Endothelial cell (in vitro differentiated cells): ENCODE results near the gene PAFAH1B1. TPM values are rescaled to one million over a fixed set of nuclear protein-coding genes. Genes with fewer than 3 reads are reported as not detected.

ENCODE experiments used
- DNase-seq: peaks from one replicate; pipeline ENCODE4 v3.0.0; 2021; ENCODE audit warnings: low spot score
- H3K27ac Mint-ChIP-seq: one replicate; pipeline ENCODE4 v1.8.0; 2021; ENCODE audit warnings: mixed read lengths, inconsistent platforms; ENCODE audit not compliant: unreplicated experiment
- H3K27me3 Mint-ChIP-seq: one replicate; pipeline ENCODE4 v1.8.0; 2021; ENCODE audit warnings: mild to moderate bottlenecking, moderate library complexity, mixed read lengths, inconsistent platforms; ENCODE audit not compliant: unreplicated experiment
- H3K36me3 Mint-ChIP-seq: one replicate; pipeline ENCODE4 v1.8.0; 2021; ENCODE audit warnings: mild to moderate bottlenecking, low read depth, mixed read lengths, inconsistent platforms; ENCODE audit not compliant: unreplicated experiment
- H3K4me1 Mint-ChIP-seq: one replicate; pipeline ENCODE4 v1.8.0; 2021; ENCODE audit warnings: mild to moderate bottlenecking, mixed read lengths, inconsistent platforms; ENCODE audit not compliant: unreplicated experiment
- H3K4me3 Mint-ChIP-seq: one replicate; pipeline ENCODE4 v1.8.0; 2021; ENCODE audit warnings: mild to moderate bottlenecking, mixed read lengths, inconsistent platforms; ENCODE audit not compliant: unreplicated experiment
- H3K9me3 Mint-ChIP-seq: one replicate; pipeline ENCODE4 v1.8.0; 2021; ENCODE audit warnings: mixed read lengths, inconsistent platforms; ENCODE audit not compliant: unreplicated experiment
- total RNA-seq: library from RNA; stranded (reverse); fragmentation: NEBNext Ultra II Directional; extraction: Animal tissue kit (Norgen Biotek cat#: 25700); gene quantifications from one replicate; pipeline ENCODE4 v1.2.1, GENCODE V29; 2021; ENCODE audit not compliant: unreplicated experiment
- TF ChIP-seq, protein P1 (sequence below): fragments of 200-600 bp; sonication (generic); IDR thresholded peaks from one replicate; pipeline ENCODE4 v1.5.0; 2021; ENCODE audit warnings: antibody characterized with exemption; ENCODE audit not compliant: unreplicated experiment

PAFAH1B1 gene
- total RNA-seq, 1 donor from 2014 or later = 141 TPM

DNA sequence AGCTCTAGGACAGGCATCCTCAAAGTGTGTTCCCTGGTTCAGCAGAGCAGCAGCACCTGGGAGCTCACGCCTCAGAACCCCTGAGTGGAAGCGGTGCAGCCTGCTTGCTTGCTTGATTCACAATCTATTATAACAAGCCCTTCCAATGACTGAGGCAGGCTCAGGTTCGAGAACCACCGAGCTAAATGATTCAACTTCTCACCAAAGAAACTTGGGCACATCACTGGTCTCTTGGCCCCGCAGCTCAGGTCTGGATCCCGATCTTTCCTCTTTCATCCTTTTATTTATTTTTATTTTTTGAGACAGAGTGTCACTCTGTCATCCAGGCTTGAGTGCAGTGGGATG, 93.6 kb downstream of the PAFAH1B1 start:
- no peak overlapping the region for H3K4me3 Mint-ChIP-seq
- no peak overlapping the region for H3K27ac Mint-ChIP-seq
- TF ChIP-seq, protein P1, sequence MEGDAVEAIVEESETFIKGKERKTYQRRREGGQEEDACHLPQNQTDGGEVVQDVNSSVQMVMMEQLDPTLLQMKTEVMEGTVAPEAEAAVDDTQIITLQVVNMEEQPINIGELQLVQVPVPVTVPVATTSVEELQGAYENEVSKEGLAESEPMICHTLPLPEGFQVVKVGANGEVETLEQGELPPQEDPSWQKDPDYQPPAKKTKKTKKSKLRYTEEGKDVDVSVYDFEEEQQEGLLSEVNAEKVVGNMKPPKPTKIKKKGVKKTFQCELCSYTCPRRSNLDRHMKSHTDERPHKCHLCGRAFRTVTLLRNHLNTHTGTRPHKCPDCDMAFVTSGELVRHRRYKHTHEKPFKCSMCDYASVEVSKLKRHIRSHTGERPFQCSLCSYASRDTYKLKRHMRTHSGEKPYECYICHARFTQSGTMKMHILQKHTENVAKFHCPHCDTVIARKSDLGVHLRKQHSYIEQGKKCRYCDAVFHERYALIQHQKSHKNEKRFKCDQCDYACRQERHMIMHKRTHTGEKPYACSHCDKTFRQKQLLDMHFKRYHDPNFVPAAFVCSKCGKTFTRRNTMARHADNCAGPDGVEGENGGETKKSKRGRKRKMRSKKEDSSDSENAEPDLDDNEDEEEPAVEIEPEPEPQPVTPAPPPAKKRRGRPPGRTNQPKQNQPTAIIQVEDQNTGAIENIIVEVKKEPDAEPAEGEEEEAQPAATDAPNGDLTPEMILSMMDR = no peak
- peaks cover 7% of the 10 kb centered on the region for H3K36me3 Mint-ChIP-seq
- no peaks in the 10 kb centered on the region for H3K9me3 Mint-ChIP-seq
- H3K4me1 Mint-ChIP-seq = peaks cover 27% of the 10 kb centered on the region
- no peak for DNase-seq
- peaks cover 18% of the 10 kb centered on the region for H3K27me3 Mint-ChIP-seq

GRCh38 chr17:2688351-2689342, 95.2 kb downstream of the PAFAH1B1 start:
- no peak for DNase-seq
- H3K36me3 Mint-ChIP-seq = peaks cover 8% of the 10 kb centered on the region
- TF ChIP-seq, protein P1 = no peak
- no peak overlapping the region for H3K4me3 Mint-ChIP-seq
- peaks cover 18% of the 10 kb centered on the region for H3K4me1 Mint-ChIP-seq
- no peaks in the 10 kb centered on the region for H3K9me3 Mint-ChIP-seq
- H3K27me3 Mint-ChIP-seq = peaks cover 18% of the 10 kb centered on the region
- peak overlapping the region; percentile 80 for H3K27ac Mint-ChIP-seq

GRCh38 chr17:2689411-2690164, 96.1 kb downstream of the PAFAH1B1 start:
- H3K27ac Mint-ChIP-seq = peak overlapping the region; percentile 80
- DNase-seq = no peak
- peaks cover 10% of the 10 kb centered on the region for H3K4me1 Mint-ChIP-seq
- H3K4me3 Mint-ChIP-seq = no peak overlapping the region
- TF ChIP-seq, protein P1 = no peak
- peaks cover 8% of the 10 kb centered on the region for H3K36me3 Mint-ChIP-seq
- no peaks in the 10 kb centered on the region for H3K9me3 Mint-ChIP-seq
- H3K27me3 Mint-ChIP-seq = peaks cover 14% of the 10 kb centered on the region

GRCh38 chr17:2690165-2691068, 97.0 kb downstream of the PAFAH1B1 start:
- H3K27ac Mint-ChIP-seq = no peak overlapping the region
- H3K36me3 Mint-ChIP-seq = peaks cover 8% of the 10 kb centered on the region
- DNase-seq = no peak
- TF ChIP-seq, protein P1 = no peak
- H3K9me3 Mint-ChIP-seq = no peaks in the 10 kb centered on the region
- no peak overlapping the region for H3K4me3 Mint-ChIP-seq
- H3K27me3 Mint-ChIP-seq = peaks cover 14% of the 10 kb centered on the region
- peaks cover 10% of the 10 kb centered on the region for H3K4me1 Mint-ChIP-seq
